Neutrophil (primary cell): ENCODE data around the gene SHFL.
A peak's percentile ranks its signal among the peaks of the same experiment; 100 is the strongest.

ENCODE experiments used
- H3K27ac ChIP-seq: fragments of 200-600 bp; sonication (generic); 2 replicates; pipeline ENCODE4 v1.5.1; 2016; ENCODE audit warnings: mild to moderate bottlenecking, moderate library complexity
- H3K27me3 ChIP-seq: fragments of 200-600 bp; sonication (generic); 2 replicates; pipeline ENCODE4 v1.6.0; 2016; ENCODE audit warnings: mild to moderate bottlenecking
- H3K36me3 ChIP-seq: fragments of 200-600 bp; sonication (generic); 2 replicates; pipeline ENCODE4 v1.5.1; 2017
- H3K4me1 ChIP-seq, 2 experiments: fragments of 200-600 bp in 1 of 2; sonication (generic) in 1 of 2; 1 replicate in 1 of 2; 2 replicates in 1 of 2; pipeline versions ENCODE4 v1.5.1 to v1.6.1; 2013 to 2016; ENCODE audit warnings: low read depth in 1 of 2, low read length in 1 of 2, mild to moderate bottlenecking in 1 of 2, moderate library complexity in 1 of 2; ENCODE audit not compliant: control insufficient read depth in 1 of 2, insufficient read depth in 1 of 2
- H3K4me3 ChIP-seq, 2 experiments: fragments of 200-600 bp in 1 of 2; sonication (generic) in 1 of 2; 1 replicate in 1 of 2; 2 replicates in 1 of 2; pipeline ENCODE4 v1.5.1; 2013 to 2016; ENCODE audit warnings: low read depth in 1 of 2, low read length in 1 of 2, mild to moderate bottlenecking in 1 of 2, moderate library complexity in 1 of 2
- H3K9me3 ChIP-seq: fragments of 200-600 bp; sonication (generic); 2 replicates; pipeline ENCODE4 v1.5.1; 2016
- CTCF ChIP-seq: fragments of 200-600 bp; sonication (generic); IDR thresholded peaks from 2 replicates; pipeline ENCODE4 v1.5.1; 2016; ENCODE audit warnings: antibody characterized with exemption

SHFL gene

DNA sequence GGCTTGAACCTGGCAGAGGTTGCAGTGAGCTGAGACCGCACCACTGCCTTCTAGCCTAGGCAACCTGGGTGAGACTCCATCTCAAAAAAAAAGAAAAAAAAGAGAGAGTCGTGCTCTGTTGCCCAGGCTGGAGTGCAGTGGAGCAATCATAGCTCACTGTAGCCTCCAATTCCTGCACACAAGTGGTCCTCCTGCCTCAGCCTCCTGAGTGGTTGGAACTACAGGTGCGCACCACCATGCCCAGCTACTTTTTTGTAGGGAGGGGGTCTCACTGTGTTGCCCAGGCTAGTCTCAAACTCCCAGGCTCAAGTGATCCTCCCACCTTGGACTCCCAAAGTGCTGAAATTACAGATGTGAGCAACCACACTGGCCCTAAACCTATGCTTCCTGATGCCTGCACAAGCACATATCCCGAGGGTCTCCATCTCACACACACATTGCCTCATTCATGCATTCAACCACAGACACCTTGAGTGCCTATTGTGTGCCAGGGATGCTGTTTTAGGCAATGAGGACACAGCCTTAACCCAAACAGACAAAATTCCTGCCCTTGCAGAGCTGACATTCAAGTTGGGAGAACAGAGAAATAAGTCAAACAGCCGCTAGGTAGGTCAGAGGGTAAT lies 14.2 kb downstream of the SHFL start:
- no peaks in the 10 kb centered on the region for H3K36me3 ChIP-seq
- no peaks in the 10 kb centered on the region for H3K27me3 ChIP-seq
- H3K4me3 ChIP-seq: no peak overlapping the region
- no peak overlapping the region for H3K27ac ChIP-seq
- no peaks in the 10 kb centered on the region for H3K9me3 ChIP-seq
- TF ChIP-seq CTCF: no peak
- peaks cover 23 to 30% of the 10 kb centered on the region in 2 experiments for H3K4me1 ChIP-seq

GRCh38 chr19:10102787-10103236 lies 16.7 kb downstream of the SHFL start:
- H3K9me3 ChIP-seq: no peaks in the 10 kb centered on the region
- H3K36me3 ChIP-seq: no peaks in the 10 kb centered on the region
- H3K4me3 ChIP-seq: no peak overlapping the region
- H3K27ac ChIP-seq: peak overlapping the region; percentile 26
- H3K4me1 ChIP-seq: peaks cover 25 to 34% of the 10 kb centered on the region in 2 experiments
- TF ChIP-seq CTCF: no peak
- no peaks in the 10 kb centered on the region for H3K27me3 ChIP-seq

DNA sequence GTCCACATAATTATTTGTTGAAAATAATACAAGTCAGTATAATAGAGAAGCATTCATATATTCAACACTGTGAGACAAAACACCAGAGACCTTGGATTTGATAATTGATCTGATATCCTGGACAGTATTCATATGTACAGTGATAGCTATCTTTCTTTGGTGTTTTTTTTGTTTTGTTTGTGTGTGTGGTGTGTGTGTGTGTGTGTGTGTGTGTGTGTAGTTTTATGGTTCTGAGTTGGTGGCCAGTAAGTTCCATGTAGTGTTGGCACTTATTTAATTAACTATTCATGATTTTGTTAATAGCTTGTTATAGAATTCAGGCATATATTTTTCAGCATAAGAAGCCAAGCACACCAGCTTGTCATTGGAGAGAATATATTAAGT lies 18.0 kb downstream of the SHFL start:
- H3K4me3 ChIP-seq: no peak overlapping the region
- H3K27me3 ChIP-seq: no peaks in the 10 kb centered on the region
- no peaks in the 10 kb centered on the region for H3K9me3 ChIP-seq
- peaks cover 25 to 34% of the 10 kb centered on the region in 2 experiments for H3K4me1 ChIP-seq
- H3K36me3 ChIP-seq: no peaks in the 10 kb centered on the region
- no peak overlapping the region for H3K27ac ChIP-seq
- no peak for TF ChIP-seq CTCF

- Histone ChIP-seq H3K27me3 (no peaks in the 10 kb centered on the region), H3K27ac (peak overlapping the region; percentile 10), H3K36me3 (peaks cover 5% of the 10 kb centered on the region), H3K4me3 (no peak overlapping the region), H3K4me1 (peaks cover 25 to 34% of the 10 kb centered on the region in 2 experiments), H3K9me3 (no peaks in the 10 kb centered on the region)
- no peak for TF ChIP-seq CTCF
Observed at GRCh38 chr19:10104665-10105508, 18.8 kb downstream of the SHFL start.

DNA sequence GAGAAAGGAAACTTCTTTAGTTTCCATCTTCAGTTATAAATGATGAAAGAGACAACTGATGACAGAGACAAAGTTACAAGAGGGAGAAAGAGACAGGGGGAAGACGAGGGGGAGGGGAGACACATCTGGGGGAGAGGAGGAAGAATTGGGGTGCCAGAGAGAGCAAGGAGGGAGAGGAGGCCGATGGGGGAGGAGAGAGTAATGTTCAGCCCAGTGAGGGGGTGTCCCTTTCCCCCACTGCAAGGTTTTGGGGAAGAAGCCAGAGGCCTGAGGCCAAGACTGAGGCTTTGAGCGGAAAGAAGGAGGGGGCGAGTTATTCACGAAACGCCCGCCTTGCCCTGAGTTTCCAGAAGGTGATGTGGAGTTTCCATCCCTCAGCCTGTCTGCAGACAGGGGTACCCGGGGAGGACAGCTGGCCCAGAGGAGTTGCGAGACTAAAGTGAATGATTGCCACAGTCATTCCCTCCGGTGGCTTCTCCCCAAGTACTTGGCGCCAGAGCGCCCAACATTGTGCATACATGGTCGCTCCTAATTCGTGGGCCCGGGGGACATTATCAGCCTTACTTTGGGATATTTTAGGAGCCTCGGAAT lies 19.5 kb downstream of the SHFL start:
- Histone ChIP-seq H3K4me1 (peaks cover 25 to 35% of the 10 kb centered on the region in 2 experiments), H3K36me3 (peaks cover 8% of the 10 kb centered on the region), H3K27me3 (no peaks in the 10 kb centered on the region), H3K9me3 (no peaks in the 10 kb centered on the region), H3K27ac (peak overlapping the region; percentile 59), H3K4me3 (peak overlapping the region; percentile 63 to 66)
- no peak for TF ChIP-seq CTCF
